ENCODE results near the gene ELP4.

ELP4 gene

GRCh38 chr11:31817054-31817620 lies 307.6 kb downstream of the ELP4 start:
- CTCF ChIA-PET, result interaction anchor here (0.5 to 1.5 kb wide), 2 partner anchors 250 to 359 kb away, joined by 3 to 4 read pairs; no protein-coding TSS in a partner anchor
- no peak for TF ChIP-seq CTCF (conservative IDR thresholded peaks at IDR 0.05; ENCODE audit: low read depth)
- H3K27ac ChIP-seq, result no peak overlapping the region
- POLR2A ChIA-PET (ENCODE audit: low non-redundant PET), result no interaction called here
- DNase-seq (ENCODE audit: low spot score), result no peak

GRCh38 chr11:31817621-31818424 lies 308.3 kb downstream of the ELP4 start:
- POLR2A ChIA-PET (ENCODE audit: low non-redundant PET), result no interaction called here
- DNase-seq (ENCODE audit: low spot score), result no peak
- TF ChIP-seq CTCF (conservative IDR thresholded peaks at IDR 0.05; ENCODE audit: low read depth), result no peak
- H3K27ac ChIP-seq, result no peak overlapping the region
- CTCF ChIA-PET, result interaction anchor here (0.5 to 1.5 kb wide), 2 partner anchors 249 to 358 kb away, joined by 3 to 4 read pairs; no protein-coding TSS in a partner anchor

GRCh38 chr11:31818425-31818755 lies 308.8 kb downstream of the ELP4 start:
- no peak overlapping the region for H3K27ac ChIP-seq
- ChIA-PET POLR2A (ENCODE audit: low non-redundant PET) (no interaction called here), CTCF (no interaction called here)
- no peak for TF ChIP-seq CTCF (conservative IDR thresholded peaks at IDR 0.05; ENCODE audit: low read depth)
- DNase-seq (ENCODE audit: low spot score), result no peak

DNA sequence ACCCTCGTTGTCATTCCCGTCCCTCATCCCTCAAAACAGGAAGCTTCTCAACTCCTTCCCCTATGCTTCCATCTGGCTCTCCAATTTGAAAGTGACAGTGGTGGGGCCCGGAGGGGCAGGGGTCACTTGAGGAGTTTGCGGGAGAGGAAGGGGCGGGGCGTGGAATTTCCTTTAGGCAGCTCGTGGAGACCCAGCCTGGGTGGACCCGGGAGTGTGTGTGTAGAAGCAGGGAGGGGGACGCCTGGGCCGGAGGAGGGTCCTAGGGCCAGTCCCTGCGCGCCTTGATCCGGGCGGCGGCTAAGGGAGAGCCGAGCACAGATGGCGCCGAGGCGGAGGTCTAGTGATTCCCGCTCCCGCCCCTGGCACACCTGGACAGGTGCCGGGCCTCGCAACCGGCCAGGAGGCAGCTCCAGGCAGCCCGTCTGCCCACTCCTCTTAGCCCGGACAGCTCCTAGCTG lies 309.3 kb downstream of the ELP4 start:
- CTCF ChIA-PET, result interaction anchor here (0.6 kb wide), 1 partner anchor 207 kb away, joined by 3 read pairs; no protein-coding TSS in a partner anchor
- H3K27ac ChIP-seq, result no peak overlapping the region
- POLR2A ChIA-PET (ENCODE audit: low non-redundant PET), result no interaction called here
- no peak for TF ChIP-seq CTCF (conservative IDR thresholded peaks at IDR 0.05; ENCODE audit: low read depth)
- no peak for DNase-seq (ENCODE audit: low spot score)

- ChIA-PET CTCF (no interaction called here), POLR2A (ENCODE audit: low non-redundant PET) (no interaction called here)
- no peak for DNase-seq (ENCODE audit: low spot score)
- H3K27ac ChIP-seq, result no peak overlapping the region
- TF ChIP-seq CTCF (conservative IDR thresholded peaks at IDR 0.05; ENCODE audit: low read depth), result no peak
Measured at GRCh38 chr11:31819621-31820437, 310.3 kb downstream of the ELP4 start.

DNA sequence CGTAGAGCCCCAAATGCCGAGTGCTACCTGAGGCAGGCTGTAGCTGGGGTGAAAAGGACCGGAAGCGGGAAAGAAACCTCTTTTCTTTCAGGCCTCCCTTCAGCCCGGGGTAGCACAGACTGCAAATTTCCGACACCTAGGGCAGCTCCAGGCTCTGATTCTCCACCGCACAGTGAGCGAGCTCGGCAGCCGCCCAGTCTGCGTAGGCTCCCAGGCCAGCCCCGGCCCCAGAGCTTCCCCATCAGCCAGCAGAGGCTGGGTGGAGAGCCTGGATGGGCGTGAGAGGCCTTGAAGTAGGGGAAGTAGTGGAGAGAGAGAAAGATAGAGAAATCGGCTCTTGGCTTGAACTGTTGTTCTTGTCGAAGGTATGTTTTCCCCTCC lies 310.9 kb downstream of the ELP4 start:
- no peak for DNase-seq (ENCODE audit: low spot score)
- H3K27ac ChIP-seq, result no peak overlapping the region
- ChIA-PET CTCF (no interaction called here), POLR2A (ENCODE audit: low non-redundant PET) (no interaction called here)
- no peak for TF ChIP-seq CTCF (conservative IDR thresholded peaks at IDR 0.05; ENCODE audit: low read depth)
